Activated B cell treated with CpG ODN at 0.5 μM for 24 hours (primary cell): ENCODE data around the gene RHOH. TPM values are rescaled to one million over a fixed set of nuclear protein-coding genes. Genes with fewer than 3 reads are reported as not detected.
A peak's percentile ranks its signal among the peaks of the same experiment; 100 is the strongest.

ENCODE experiments used
- ATAC-seq: fragments of 200-7000 bp; cut with Tn5 transposase; one replicate; pipeline ENCODE4 v1.10.0; 2021; ENCODE audit warnings: low read depth, mild to moderate bottlenecking, moderate library complexity
- CTCF ChIA-PET: fragments of 350-600 bp; sonication (Branson Sonifier 250); formaldehyde crosslinking; loops from one replicate; lab custom pipeline; 2021; ENCODE audit warnings: antibody characterized with exemption; lab: Charles Lee
- POLR2A ChIA-PET: fragments of 350-600 bp; sonication (Branson Sonifier 250); formaldehyde crosslinking; loops from one replicate; lab custom pipeline; 2021; ENCODE audit warnings: antibody characterized with exemption; lab: Charles Lee
- DNase-seq: peaks from one replicate; pipeline ENCODE4 v3.0.0; 2022
- H3K27ac Mint-ChIP-seq: one replicate; pipeline ENCODE4 v1.8.0; 2020; ENCODE audit warnings: mixed read lengths
- H3K27me3 Mint-ChIP-seq: one replicate; pipeline ENCODE4 v1.8.0; 2021; ENCODE audit warnings: mixed read lengths
- H3K36me3 Mint-ChIP-seq: one replicate; pipeline ENCODE4 v1.8.0; 2021; ENCODE audit warnings: low read depth, mixed read lengths
- H3K4me1 Mint-ChIP-seq: one replicate; pipeline ENCODE4 v1.8.0; 2021; ENCODE audit warnings: mixed read lengths
- H3K4me3 Mint-ChIP-seq: one replicate; pipeline ENCODE4 v1.8.0; 2020; ENCODE audit warnings: mild to moderate bottlenecking, mixed read lengths
- H3K9me3 Mint-ChIP-seq: one replicate; pipeline ENCODE4 v1.8.0; 2020; ENCODE audit warnings: mixed read lengths
- CTCF ChIP-seq: fragments of 200-600 bp; IDR thresholded peaks from one replicate; pipeline ENCODE4 v1.8.0; 2022; ENCODE audit warnings: antibody characterized with exemption, mild to moderate bottlenecking
- intact Hi-C: fragments of 100-400 bp; cut with micrococcal nuclease; formaldehyde crosslinking; loops from one replicate; pipeline ENCODE4 v1.15.1; 2024
- total RNA-seq: library from RNA; stranded (reverse); gene quantifications from 2 replicates; pipeline ENCODE4 v1.2.3, GENCODE V29; 2022

RHOH gene
- total RNA-seq, 1 donor from 2014 or later, result 183 TPM

- TF ChIP-seq CTCF, result no peak
- H3K36me3 Mint-ChIP-seq, result peaks cover 3% of the 10 kb centered on the region
- ChIA-PET CTCF (interaction anchor here (0.6 to 0.7 kb wide), 2 partner anchors 139 to 141 kb away, joined by 3 to 5 read pairs; no protein-coding TSS in a partner anchor), POLR2A (interaction anchor here (0.6 to 2.1 kb wide), 6 partner anchors 13 to 880 kb away, joined by 3 to 11 read pairs (median 8); partner anchors contain the start of gene RHOH)
- ATAC-seq, result peak; percentile 41
- H3K9me3 Mint-ChIP-seq, result peaks cover 3% of the 10 kb centered on the region
- no peak overlapping the region for H3K4me3 Mint-ChIP-seq
- no peak for DNase-seq
- peak overlapping the region; percentile 35 for H3K27ac Mint-ChIP-seq
- H3K4me1 Mint-ChIP-seq, result peaks cover 50% of the 10 kb centered on the region
- no peaks in the 10 kb centered on the region for H3K27me3 Mint-ChIP-seq
- intact Hi-C loops, result loop anchor here (1.0 kb wide), 1 partner anchor 27 kb away; the partner anchor contains the start of gene RHOH
Measured at GRCh38 chr4:40170588-40170987, 26.2 kb upstream of the RHOH start.

GRCh38 chr4:40173470-40173875 lies 23.4 kb upstream of the RHOH start:
- H3K36me3 Mint-ChIP-seq, result no peaks in the 10 kb centered on the region
- no peaks in the 10 kb centered on the region for H3K27me3 Mint-ChIP-seq
- DNase-seq, result no peak
- H3K4me1 Mint-ChIP-seq, result peaks cover 59% of the 10 kb centered on the region
- POLR2A ChIA-PET, result interaction anchor here (0.6 to 1.6 kb wide), 2 partner anchors 11 to 29 kb away, joined by 4 to 6 read pairs; no protein-coding TSS in a partner anchor
- peak overlapping the region; percentile 69 for H3K4me3 Mint-ChIP-seq
- H3K9me3 Mint-ChIP-seq, result no peaks in the 10 kb centered on the region
- intact Hi-C loops, result loop anchor here (1.0 kb wide), 2 partner anchors 11 to 136 kb away; no protein-coding TSS in a partner anchor
- CTCF ChIA-PET, result no interaction called here
- no peak for TF ChIP-seq CTCF
- peak overlapping the region; percentile 81 for H3K27ac Mint-ChIP-seq
- ATAC-seq, result peak; percentile 83

GRCh38 chr4:40176602-40177001 lies 20.2 kb upstream of the RHOH start:
- DNase-seq (no peak), ATAC-seq (no peak)
- Mint-ChIP-seq H3K9me3 (no peaks in the 10 kb centered on the region), H3K36me3 (no peaks in the 10 kb centered on the region), H3K27me3 (no peaks in the 10 kb centered on the region), H3K4me3 (no peak overlapping the region), H3K27ac (no peak overlapping the region), H3K4me1 (peaks cover 60% of the 10 kb centered on the region)
- intact Hi-C loops, result no loop called here
- CTCF ChIA-PET, result no interaction called here
- POLR2A ChIA-PET, result interaction anchor here (1.2 to 1.3 kb wide), 2 partner anchors 10 to 23 kb away, joined by 3 read pairs; no protein-coding TSS in a partner anchor
- no peak for TF ChIP-seq CTCF

GRCh38 chr4:40177591-40177990 lies 19.2 kb upstream of the RHOH start:
- H3K4me1 Mint-ChIP-seq, result peaks cover 61% of the 10 kb centered on the region
- H3K9me3 Mint-ChIP-seq, result no peaks in the 10 kb centered on the region
- intact Hi-C loops, result no loop called here
- no peak overlapping the region for H3K4me3 Mint-ChIP-seq
- peak overlapping the region; percentile 50 for H3K27ac Mint-ChIP-seq
- ATAC-seq (no peak), DNase-seq (no peak)
- no peak for TF ChIP-seq CTCF
- H3K36me3 Mint-ChIP-seq, result no peaks in the 10 kb centered on the region
- CTCF ChIA-PET, result no interaction called here
- H3K27me3 Mint-ChIP-seq, result no peaks in the 10 kb centered on the region
- POLR2A ChIA-PET, result interaction anchor here (1.2 to 1.3 kb wide), 2 partner anchors 9 to 22 kb away, joined by 3 read pairs; no protein-coding TSS in a partner anchor

GRCh38 chr4:40178672-40179071 lies 18.2 kb upstream of the RHOH start:
- Mint-ChIP-seq H3K27ac (peak overlapping the region; percentile 5), H3K9me3 (no peaks in the 10 kb centered on the region), H3K4me1 (peaks cover 60% of the 10 kb centered on the region), H3K4me3 (no peak overlapping the region), H3K36me3 (no peaks in the 10 kb centered on the region), H3K27me3 (no peaks in the 10 kb centered on the region)
- intact Hi-C loops, result no loop called here
- ChIA-PET POLR2A (no interaction called here), CTCF (interaction anchor here (1.2 kb wide), 1 partner anchor 130 kb away, joined by 3 read pairs; no protein-coding TSS in a partner anchor)
- ATAC-seq (no peak), DNase-seq (no peak)
- no peak for TF ChIP-seq CTCF
